Measurements from ENCODE around the gene MRPL33. TPM values are rescaled to one million over a fixed set of nuclear protein-coding genes. Genes with fewer than 3 reads are reported as not detected.

MRPL33 gene
- total RNA-seq, 1 experiment from 2014 or later = 86.3 TPM

- intact Hi-C loops (cut with micrococcal nuclease; ENCODE audit: unreplicated experiment) = loop anchor here (5.0 kb wide), 1 partner anchor 669 kb away; the partner anchor contains the start of gene FOSL2
- DNase-seq = peak; percentile 52 to 55
- H4K20me1 ChIP-seq (ENCODE audit: insufficient read depth) = no peaks in the 10 kb centered on the region
- H3K9me3 ChIP-seq (ENCODE audit: insufficient read depth, low read depth) = no peaks in the 10 kb centered on the region
- no peak overlapping the region for H2AFZ ChIP-seq
- TF ChIP-seq EZH2 (IDR thresholded peaks at IDR 0.05; ENCODE audit: low read depth) (no peak), CTCF (conservative IDR thresholded peaks at IDR 0.05) (peak; percentile 91)
- no TSS peak for BruUV-seq (replicated peaks)
- peaks cover 64% of the 10 kb centered on the region for H3K4me1 ChIP-seq (replicated peaks; ENCODE audit: insufficient read depth)
- H3F3A ChIP-seq (ENCODE audit: insufficient read depth, low read depth) = peaks cover 53% of the 10 kb centered on the region
- no peak overlapping the region for H3K4me3 ChIP-seq
- CTCF ChIA-PET = interaction anchor here (0.5 to 3.3 kb wide), 3 partner anchors 30 to 647 kb away, joined by 3 to 23 read pairs (median 4); no protein-coding TSS in a partner anchor
- peak overlapping the region; percentile 37 for H3K4me2 ChIP-seq
- peak overlapping the region; percentile 92 for H3K27ac ChIP-seq
- no peaks in the 10 kb centered on the region for H3K36me3 ChIP-seq (ENCODE audit: low read depth)
- H3K27me3 ChIP-seq (ENCODE audit: insufficient read depth, low read depth) = no peaks in the 10 kb centered on the region
- POLR2A ChIA-PET (ENCODE audit: unreplicated experiment) = interaction anchor here (0.5 to 0.6 kb wide), 3 partner anchors 29 to 76 kb away, joined by 3 to 8 read pairs (median 3); no protein-coding TSS in a partner anchor
- H3K9me2 ChIP-seq (ENCODE audit: insufficient read depth) = no peaks in the 10 kb centered on the region
- no peaks in the 10 kb centered on the region for H3K79me2 ChIP-seq (ENCODE audit: low read depth)
These were observed 48.0 kb upstream of the MRPL33 start for GRCh38 chr2:27723372-27724144.

GRCh38 chr2:27724191-27724590 is 47.3 kb upstream of the MRPL33 start:
- H3K9me2 ChIP-seq (ENCODE audit: insufficient read depth) = no peaks in the 10 kb centered on the region
- peak overlapping the region; percentile 37 for H3K4me2 ChIP-seq
- TF ChIP-seq CTCF (conservative IDR thresholded peaks at IDR 0.05) = no peak
- TF ChIP-seq EZH2 (IDR thresholded peaks at IDR 0.05; ENCODE audit: low read depth) = no peak
- H3K27me3 ChIP-seq (ENCODE audit: insufficient read depth, low read depth) = no peaks in the 10 kb centered on the region
- no peaks in the 10 kb centered on the region for H3K9me3 ChIP-seq (ENCODE audit: insufficient read depth, low read depth)
- POLR2A ChIA-PET (ENCODE audit: unreplicated experiment) = no interaction called here
- no peaks in the 10 kb centered on the region for H4K20me1 ChIP-seq (ENCODE audit: insufficient read depth)
- H2AFZ ChIP-seq = no peak overlapping the region
- no TSS peak for BruUV-seq (replicated peaks)
- no peaks in the 10 kb centered on the region for H3K79me2 ChIP-seq (ENCODE audit: low read depth)
- no peak for DNase-seq
- peak overlapping the region; percentile 92 for H3K27ac ChIP-seq
- CTCF ChIA-PET = interaction anchor here (3.3 kb wide), 1 partner anchor 29 kb away, joined by 23 read pairs; no protein-coding TSS in a partner anchor
- no peaks in the 10 kb centered on the region for H3K36me3 ChIP-seq (ENCODE audit: low read depth)
- H3K4me1 ChIP-seq (replicated peaks; ENCODE audit: insufficient read depth) = peaks cover 64% of the 10 kb centered on the region
- intact Hi-C loops (cut with micrococcal nuclease; ENCODE audit: unreplicated experiment) = loop anchor here (5.0 kb wide), 1 partner anchor 668 kb away; the partner anchor contains the start of gene FOSL2
- no peak overlapping the region for H3K4me3 ChIP-seq
- H3F3A ChIP-seq (ENCODE audit: insufficient read depth, low read depth) = peaks cover 57% of the 10 kb centered on the region

- BruUV-seq (replicated peaks) = no TSS peak
- H3K9me2 ChIP-seq (ENCODE audit: insufficient read depth) = no peaks in the 10 kb centered on the region
- no peaks in the 10 kb centered on the region for H3K79me2 ChIP-seq (ENCODE audit: low read depth)
- no peaks in the 10 kb centered on the region for H3K27me3 ChIP-seq (ENCODE audit: insufficient read depth, low read depth)
- intact Hi-C loops (cut with micrococcal nuclease; ENCODE audit: unreplicated experiment) = loop anchor here (5.0 kb wide), 1 partner anchor 667 kb away; the partner anchor contains the start of gene FOSL2
- TF ChIP-seq EZH2 (IDR thresholded peaks at IDR 0.05; ENCODE audit: low read depth) (no peak), CTCF (conservative IDR thresholded peaks at IDR 0.05) (no peak)
- H2AFZ ChIP-seq = no peak overlapping the region
- H3K9me3 ChIP-seq (ENCODE audit: insufficient read depth, low read depth) = no peaks in the 10 kb centered on the region
- ChIA-PET CTCF (interaction anchor here (3.3 kb wide), 1 partner anchor 28 kb away, joined by 23 read pairs; no protein-coding TSS in a partner anchor), POLR2A (ENCODE audit: unreplicated experiment) (interaction anchor here (0.6 kb wide), 1 partner anchor 49 kb away, joined by 4 read pairs; no protein-coding TSS in a partner anchor)
- peaks cover 64% of the 10 kb centered on the region for H3K4me1 ChIP-seq (replicated peaks; ENCODE audit: insufficient read depth)
- H3F3A ChIP-seq (ENCODE audit: insufficient read depth, low read depth) = peaks cover 50% of the 10 kb centered on the region
- H3K36me3 ChIP-seq (ENCODE audit: low read depth) = no peaks in the 10 kb centered on the region
- DNase-seq = no peak
- peak overlapping the region; percentile 92 for H3K27ac ChIP-seq
- H3K4me3 ChIP-seq = no peak overlapping the region
- H4K20me1 ChIP-seq (ENCODE audit: insufficient read depth) = no peaks in the 10 kb centered on the region
- H3K4me2 ChIP-seq = no peak overlapping the region
These were observed 46.4 kb upstream of the MRPL33 start for GRCh38 chr2:27724905-27725701.
